HG02759 (cell line): ENCODE results near the gene SLC2A10.

ENCODE experiments used
- ATAC-seq: cut with Tn5 transposase; IDR thresholded peaks from one replicate; pipeline ENCODE4 v1.9.1; 2021; ENCODE audit warnings: mild to moderate bottlenecking, moderate library complexity; ENCODE audit not compliant: unreplicated experiment

The SLC2A10 gene

GRCh38 chr20:46681032-46681854 is 28.2 kb upstream of the SLC2A10 start:
- peak; percentile 42 for ATAC-seq

DNA sequence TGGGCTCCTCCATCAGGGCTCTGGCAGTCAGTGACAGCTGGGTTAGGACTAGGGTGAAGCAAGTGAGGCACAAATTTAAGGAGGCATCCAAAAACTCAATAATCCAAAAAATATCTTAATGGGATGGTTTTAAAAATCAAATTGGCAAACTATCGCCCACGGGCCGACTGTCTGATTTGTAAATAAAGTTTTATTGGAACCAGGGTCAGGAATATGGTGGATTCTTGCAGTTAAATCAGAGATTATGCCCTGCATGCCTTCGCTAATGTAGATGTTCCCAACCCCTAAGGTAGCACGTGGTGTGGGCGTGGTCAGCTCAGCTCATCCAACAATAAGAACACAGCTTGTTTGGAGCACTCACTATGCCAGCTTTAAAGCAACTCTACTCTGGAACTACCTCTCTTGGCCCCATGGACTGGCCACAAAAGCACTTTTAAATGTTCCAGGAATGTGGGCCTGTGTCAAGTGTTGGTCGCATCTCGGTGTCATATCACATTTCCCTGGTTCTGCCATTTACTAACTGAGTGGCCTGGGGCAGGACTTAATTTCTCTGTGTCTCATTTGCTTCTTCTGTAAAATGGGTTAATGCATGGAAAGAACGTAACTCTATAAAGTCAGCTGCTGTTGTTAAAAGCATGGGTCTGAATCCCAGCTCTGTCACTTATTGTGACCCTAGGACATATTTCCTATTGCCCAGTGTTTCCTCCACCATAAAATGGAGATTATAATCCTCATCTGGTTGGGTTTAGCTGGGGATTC is 27.2 kb upstream of the SLC2A10 start:
- ATAC-seq, result no peak

GRCh38 chr20:46683011-46683667 is 26.3 kb upstream of the SLC2A10 start:
- no peak for ATAC-seq

DNA sequence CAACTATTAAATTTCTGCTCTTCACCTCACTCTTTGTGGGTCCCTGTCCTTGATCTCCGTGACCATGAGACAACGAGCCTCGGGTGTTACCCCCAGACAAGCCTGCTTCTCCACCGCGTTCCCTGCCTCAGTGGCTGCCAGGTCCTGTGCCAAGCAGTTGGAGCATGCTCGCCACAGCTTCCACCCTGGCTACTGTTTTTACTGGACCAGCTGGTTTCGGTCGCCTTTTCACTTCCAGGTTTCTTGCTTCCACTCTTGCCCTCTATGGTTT is 25.8 kb upstream of the SLC2A10 start:
- no peak for ATAC-seq

- no peak for ATAC-seq
These were observed 25.3 kb upstream of the SLC2A10 start for GRCh38 chr20:46683939-46684750.

DNA sequence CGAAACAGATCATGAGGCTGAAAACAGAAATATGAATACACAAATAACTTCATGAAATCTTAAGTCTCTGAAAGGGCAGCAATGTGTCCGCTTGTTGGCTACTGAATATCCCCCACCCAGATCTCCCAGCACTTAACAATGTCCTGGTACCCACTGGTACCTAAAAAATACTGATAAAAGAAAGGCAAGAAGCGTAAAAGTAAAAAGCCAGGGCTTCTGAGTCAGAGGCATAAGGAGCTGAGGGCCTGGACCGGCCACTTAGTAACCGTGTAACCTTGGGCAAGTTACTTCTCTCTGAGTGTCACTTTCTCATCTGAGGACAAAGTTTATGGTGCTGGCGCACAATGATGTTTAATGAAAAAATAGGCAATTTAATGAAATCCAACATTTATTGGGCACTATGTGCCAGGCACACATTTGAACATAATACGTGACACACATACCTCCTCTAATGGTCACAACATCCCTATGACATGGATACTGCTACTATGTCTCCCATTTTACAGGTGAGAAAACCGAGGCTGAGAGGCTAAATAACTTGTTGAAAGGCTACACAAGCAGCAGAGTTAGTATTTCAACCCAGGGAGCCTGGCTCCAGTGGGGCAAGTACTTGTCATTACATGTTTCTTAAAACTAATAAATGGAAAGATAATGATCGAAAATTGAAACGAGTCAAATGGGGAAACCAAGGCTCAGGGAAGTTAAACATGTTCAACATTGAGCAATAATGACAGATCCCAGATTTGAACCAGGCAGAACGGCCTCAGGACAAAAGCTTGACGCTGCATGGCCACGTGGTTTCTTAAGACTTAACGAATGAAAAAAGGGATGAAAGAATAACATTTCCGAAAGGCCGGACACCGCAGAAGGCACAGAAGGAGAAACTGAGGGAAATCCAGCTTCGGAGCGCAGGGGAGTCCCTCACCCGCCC is 21.0 kb upstream of the SLC2A10 start:
- ATAC-seq, result no peak

- peak; percentile 94 for ATAC-seq
These were observed 20.2 kb upstream of the SLC2A10 start, which contains the start of gene TP53RK for GRCh38 chr20:46689082-46689753. Gene TP53RK, minus strand, starts transcription at chr20:46689444. Its CDS starts 30 bp downstream, at chr20:46689414.

DNA sequence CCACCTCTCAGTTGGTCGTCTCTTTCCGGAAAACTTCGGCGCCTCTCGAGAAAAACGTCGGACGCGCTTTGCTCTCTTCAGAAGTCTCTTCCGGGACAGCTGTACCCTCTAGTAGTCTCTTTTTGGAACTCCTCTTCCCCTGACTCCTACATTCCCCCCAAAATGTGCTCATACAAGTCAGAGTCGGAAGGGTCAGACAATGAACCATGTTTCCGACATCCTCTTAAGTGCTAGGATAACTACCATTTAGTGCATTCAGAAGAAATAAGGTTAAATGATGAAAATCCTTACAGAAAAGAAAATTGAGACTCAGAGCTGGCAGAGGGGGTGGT is 19.7 kb upstream of the SLC2A10 start:
- ATAC-seq, result no peak

DNA sequence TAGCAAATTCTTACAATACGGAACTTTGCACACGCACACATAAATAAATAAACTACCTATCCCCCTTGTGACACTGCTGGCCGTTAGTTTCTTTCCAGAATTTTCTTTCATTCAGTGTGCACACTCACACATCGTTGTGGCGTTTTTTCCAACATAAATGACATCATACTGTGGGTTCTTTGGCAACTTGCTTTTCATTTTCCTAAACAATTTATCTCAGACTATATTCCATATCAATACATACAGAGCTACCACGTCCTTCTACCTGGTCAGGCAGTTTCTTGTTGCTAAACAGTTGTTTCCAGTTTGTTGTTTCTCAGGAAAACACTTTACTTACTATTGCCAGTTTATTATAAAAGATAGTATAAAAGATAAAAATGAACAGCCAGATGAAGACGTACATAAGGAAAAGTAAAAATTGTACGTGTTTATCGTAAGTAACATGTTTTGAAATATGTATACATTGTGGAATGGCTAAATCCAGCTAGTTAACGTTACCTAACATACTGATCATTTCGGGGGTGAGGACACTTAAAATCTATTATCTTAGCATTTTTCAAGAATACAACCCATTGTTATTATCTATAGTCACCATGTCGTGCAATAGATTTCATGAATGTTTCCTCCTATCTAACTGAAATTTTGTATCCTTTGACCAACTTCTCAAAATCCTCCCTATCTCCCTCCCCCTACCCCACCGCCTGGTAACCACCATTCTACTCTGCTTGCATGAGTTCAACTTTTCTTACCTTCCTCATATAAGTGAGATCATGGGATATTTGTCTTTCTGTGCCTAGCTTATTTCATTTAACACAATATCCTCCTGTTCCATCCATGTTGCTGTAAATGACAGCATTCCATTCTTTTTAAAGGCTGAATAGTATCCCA is 19.0 kb upstream of the SLC2A10 start:
- ATAC-seq, result no peak

- ATAC-seq, result no peak
These were observed 18.3 kb upstream of the SLC2A10 start for GRCh38 chr20:46691196-46691595.

DNA sequence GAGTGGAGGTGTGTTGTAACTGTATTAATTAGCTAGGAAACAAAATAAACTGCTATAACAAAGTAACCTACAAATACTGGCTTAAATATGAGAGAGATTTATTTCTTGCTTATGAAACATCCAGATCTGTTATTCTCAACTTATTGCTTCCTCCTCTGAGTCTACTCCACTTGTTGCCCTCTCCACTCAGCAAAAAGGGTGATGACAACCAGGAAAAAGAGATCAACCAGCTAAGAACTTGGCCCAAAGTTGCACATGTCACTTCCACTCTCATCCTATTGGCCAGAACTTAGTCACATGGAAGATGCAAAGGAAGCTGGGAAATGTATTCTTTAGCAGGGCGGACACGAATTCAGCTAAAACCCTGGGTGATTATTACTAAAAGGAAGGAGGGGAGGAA is 15.0 kb upstream of the SLC2A10 start:
- no peak for ATAC-seq

DNA sequence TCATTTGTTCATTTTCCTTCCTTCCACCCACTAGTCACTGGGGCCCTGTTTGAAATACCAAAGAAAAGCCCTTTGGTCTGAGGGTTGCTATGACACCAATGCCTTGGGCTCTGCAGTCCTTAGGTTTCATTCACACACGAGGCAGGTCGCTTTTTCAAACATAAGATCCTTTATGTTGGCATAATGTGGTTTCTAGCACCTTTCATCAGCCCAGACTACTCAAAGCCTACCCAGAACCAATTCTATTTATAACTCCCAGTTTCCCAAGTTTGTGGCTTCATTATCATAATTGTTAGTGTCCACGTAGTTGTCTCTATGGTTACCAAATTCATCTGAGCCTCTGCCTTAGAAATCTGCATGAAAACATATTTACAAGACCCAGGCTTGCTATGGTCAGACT is 13.6 kb upstream of the SLC2A10 start:
- ATAC-seq, result no peak

DNA sequence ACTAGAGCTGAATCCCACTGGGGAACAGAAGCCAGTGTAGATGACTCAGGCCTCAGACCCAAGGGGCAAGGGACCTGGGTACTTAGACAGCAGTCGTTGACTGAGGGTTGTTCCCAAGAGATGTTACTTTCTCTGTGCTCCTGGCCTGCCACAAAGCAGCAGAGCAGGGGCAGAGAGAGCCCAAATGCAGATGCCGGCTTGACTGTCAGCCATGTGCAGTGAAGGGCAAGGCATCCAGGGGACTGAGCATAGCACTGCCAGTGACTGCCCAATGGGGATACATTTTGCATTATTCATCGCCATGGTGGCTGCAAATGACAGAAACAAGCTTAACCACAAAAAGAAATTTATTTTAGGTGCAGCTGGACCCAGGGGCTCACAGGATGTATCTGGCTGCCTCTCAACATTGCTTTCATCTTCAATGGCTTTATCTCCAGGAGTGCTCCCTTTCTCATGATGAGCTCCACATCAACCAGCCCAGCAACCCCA is 12.6 kb upstream of the SLC2A10 start:
- no peak for ATAC-seq

GRCh38 chr20:46698788-46699187 is 10.7 kb upstream of the SLC2A10 start:
- ATAC-seq, result no peak

DNA sequence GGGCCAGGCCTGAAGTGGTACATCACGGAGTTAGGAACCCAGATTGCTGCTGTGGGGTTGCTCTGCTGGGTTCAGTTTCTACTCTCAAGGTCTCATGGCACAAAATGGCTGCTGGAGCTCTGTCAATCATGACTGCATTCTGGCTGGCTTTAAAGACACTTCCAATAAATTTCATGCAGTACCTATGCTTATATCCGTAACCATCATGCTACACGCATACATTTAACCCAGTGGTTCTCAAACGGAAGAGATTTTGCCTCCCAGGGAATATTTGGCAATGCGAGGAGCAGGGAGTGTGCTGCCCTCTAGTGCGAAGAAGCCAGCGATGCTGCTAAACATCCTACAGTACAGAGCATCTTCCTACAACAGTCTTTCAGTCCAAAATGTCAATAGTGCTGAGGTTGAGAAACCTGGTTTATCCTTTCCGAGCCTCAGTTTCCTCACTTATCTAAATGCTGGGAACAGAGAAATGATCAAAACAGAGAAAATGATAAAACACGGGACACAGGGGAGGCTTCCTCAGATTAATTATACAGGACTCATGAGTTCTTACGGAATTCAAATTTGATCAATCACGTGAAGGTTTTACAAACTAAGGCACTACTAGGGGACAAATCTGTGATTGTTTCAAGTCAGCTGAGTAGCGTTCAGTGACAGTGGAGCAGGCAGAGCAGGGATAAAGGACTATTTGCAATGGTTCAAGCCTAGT is 9.6 kb upstream of the SLC2A10 start:
- ATAC-seq, result no peak

GRCh38 chr20:46700481-46700880 is 9.0 kb upstream of the SLC2A10 start:
- no peak for ATAC-seq

DNA sequence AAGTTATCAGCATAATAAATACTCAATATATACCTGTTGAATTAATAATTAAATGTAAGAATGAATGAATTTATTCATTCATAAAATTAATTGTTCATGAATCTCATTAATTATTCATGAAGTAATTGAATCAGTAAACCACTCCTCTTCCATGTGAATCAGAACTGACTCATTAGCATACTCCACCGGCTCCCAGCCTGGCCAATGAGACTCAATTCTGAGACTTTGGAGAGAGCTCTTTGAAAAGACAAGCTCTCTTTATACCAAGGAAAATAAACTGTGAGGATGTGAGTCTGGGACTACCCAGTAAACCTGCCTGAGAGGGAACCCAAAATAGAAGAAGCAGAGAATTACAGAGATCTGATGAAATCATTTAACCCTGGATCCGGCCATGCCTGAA is 8.4 kb upstream of the SLC2A10 start:
- no peak for ATAC-seq

- no peak for ATAC-seq
These were observed 7.9 kb upstream of the SLC2A10 start for GRCh38 chr20:46701556-46701955.
